ENCODE measurements around the gene CTCFL. TPM values are rescaled to one million over a fixed set of nuclear protein-coding genes. Genes with fewer than 3 reads are reported as not detected.
"Not testable (repeated sequence)": the region's sequence is repeated elsewhere in the genome, so short reads cannot be mapped to it uniquely, and the experiment has no call there.

Gene CTCFL
- total RNA-seq, 1 donor = not detected

GRCh38 chr20:57514273-57514751 lies 10.6 kb downstream of the CTCFL start:
- peak; percentile 78 for TF ChIP-seq CTCF (IDR thresholded peaks at IDR 0.05; ENCODE audit: insufficient read depth, low read depth, low read length)
- DNase-seq (ENCODE audit: low read depth) = peak; percentile 77
- no peak overlapping the region for H3K4me3 ChIP-seq (ENCODE audit: low read depth, low read length)

DNA sequence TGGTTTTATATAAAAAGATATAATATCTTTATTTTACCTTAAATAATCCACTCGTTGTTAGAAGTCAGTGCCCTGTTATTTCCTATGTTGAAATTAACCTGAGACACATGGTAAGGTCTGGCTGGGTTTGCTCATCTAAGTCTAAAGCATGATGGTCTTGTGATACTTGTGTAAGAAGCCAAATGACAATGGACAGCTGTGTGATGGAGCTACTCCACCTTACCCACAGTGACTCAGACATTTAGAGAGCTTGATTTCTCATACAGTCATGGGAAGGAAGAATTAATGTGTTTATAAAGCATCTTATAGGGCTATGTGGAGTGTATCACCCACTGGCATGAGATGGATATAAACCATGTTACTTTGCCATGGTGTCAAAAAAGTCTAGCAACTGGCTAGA lies 11.7 kb downstream of the CTCFL start:
- peak; percentile 2 for DNase-seq (ENCODE audit: low read depth)
- no peak overlapping the region for H3K4me3 ChIP-seq (ENCODE audit: low read depth, low read length)
- TF ChIP-seq CTCF (IDR thresholded peaks at IDR 0.05; ENCODE audit: insufficient read depth, low read depth, low read length) = no peak

DNA sequence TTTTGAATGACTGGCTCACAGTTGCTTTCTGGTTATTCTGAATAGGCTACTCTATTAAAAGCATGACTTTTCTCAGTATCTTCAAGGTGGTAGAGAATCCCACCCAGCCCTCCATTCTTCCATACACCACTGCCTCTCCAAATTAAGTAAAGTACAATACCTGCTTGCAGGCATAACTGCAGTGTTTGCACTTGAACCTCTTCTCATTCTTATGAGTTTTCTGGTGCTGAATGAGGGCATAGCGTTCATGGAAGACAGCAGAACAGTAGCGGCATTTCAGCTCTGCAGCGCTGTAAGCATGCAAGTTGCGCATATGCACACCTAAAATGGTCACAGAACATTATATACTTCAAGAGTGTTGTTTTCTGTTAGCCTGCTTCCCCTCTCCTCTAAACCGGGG lies 12.5 kb downstream of the CTCFL start:
- H3K4me3 ChIP-seq (ENCODE audit: low read depth, low read length) = no peak overlapping the region
- TF ChIP-seq CTCF (IDR thresholded peaks at IDR 0.05; ENCODE audit: insufficient read depth, low read depth, low read length) = no peak
- no peak for DNase-seq (ENCODE audit: low read depth)

- DNase-seq (ENCODE audit: low read depth) = not testable (repeated sequence)
These were observed 13.2 kb downstream of the CTCFL start for GRCh38 chr20:57511709-57512108.

DNA sequence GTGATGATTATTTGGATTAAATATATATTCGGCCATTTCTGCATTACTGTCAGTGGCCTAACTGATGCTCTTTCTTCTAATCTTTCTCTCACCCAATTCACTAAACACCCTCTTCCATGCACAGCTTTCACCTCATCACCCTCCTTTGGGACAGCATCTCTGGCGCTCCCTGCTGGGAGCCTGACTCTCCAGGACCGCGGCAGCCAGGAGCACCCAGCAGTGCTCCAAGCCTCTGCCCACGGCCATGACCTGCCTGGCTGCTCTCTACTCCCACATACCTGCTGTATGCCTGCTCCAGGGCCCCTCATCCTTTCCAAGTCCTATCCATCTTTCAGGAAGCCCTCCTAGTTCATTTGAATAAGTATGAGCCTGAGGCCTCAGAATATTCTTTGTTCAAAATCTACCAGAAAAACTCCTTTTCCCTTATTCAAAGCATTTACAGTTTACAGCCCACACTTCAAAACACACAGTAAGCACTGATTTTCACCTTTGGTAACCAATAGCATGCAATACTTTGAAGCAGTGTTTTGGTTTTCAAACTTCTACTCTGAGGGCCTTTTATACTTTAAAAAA lies 15.2 kb downstream of the CTCFL start:
- DNase-seq (ENCODE audit: low read depth) = peak; percentile 3
- no peak overlapping the region for H3K4me3 ChIP-seq (ENCODE audit: low read depth, low read length)
- peak; percentile 53 for TF ChIP-seq CTCF (IDR thresholded peaks at IDR 0.05; ENCODE audit: insufficient read depth, low read depth, low read length)

More at GRCh38 chr20:57511709-57512108, 13.2 kb downstream of the CTCFL start:
- H3K4me3 ChIP-seq (ENCODE audit: low read depth, low read length) = not testable (repeated sequence)

GRCh38 chr20:57508831-57509230 lies 16.1 kb downstream of the CTCFL start:
- no peak for DNase-seq (ENCODE audit: low read depth)
- no peak overlapping the region for H3K4me3 ChIP-seq (ENCODE audit: low read depth, low read length)
- no peak for TF ChIP-seq CTCF (IDR thresholded peaks at IDR 0.05; ENCODE audit: insufficient read depth, low read depth, low read length)

- no peak for TF ChIP-seq CTCF (IDR thresholded peaks at IDR 0.05; ENCODE audit: insufficient read depth, low read depth, low read length)
These were observed 16.6 kb downstream of the CTCFL start for GRCh38 chr20:57508381-57508780.

More at GRCh38 chr20:57508381-57508780, 16.6 kb downstream of the CTCFL start:
- no peak overlapping the region for H3K4me3 ChIP-seq (ENCODE audit: low read depth, low read length)
- DNase-seq (ENCODE audit: low read depth) = no peak
